Measurements from ENCODE around the gene OR52R1. TPM values are rescaled to one million over a fixed set of nuclear protein-coding genes. Genes with fewer than 3 reads are reported as not detected.

The OR52R1 gene
- total RNA-seq = not detected in 2 replicates

GRCh38 chr11:4804280-4804679, at the start of gene OR52R1:
Gene OR52R1 (minus strand): TSS chr11:4804380. CDS start chr11:4804380, 0 bp downstream.

DNA sequence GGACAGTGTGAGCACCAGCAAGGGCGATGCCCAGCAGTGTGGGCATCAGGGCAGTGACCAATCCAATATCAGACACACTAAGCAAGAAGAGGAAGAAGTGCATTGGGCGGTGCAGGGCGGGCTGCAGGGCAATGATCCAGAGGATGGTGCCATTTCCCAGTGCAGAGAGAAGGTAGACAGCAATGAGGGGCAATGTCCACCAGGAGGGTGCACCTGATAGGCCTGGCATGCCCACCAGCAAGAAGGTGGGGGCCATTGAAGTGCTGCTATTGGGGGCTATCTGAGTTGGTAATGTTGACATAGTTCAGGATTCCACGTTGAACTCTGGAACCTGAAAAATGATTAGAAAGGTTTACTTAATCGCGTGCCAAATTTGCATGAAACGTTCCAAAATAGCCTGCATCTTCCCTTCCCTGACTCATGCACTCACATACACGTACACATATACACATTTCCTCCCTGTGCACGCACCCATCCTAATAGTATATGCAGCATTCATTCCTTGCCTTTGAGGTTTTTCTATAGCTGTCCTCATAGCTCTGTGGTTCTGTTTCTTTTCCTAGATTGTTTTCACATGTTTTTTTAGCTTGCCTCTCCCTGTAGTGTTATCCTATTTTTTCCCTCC, 44.8 kb upstream of the OR52R1 start, which contains the start of gene OR51S1:
Gene OR51S1, minus strand, starts transcription at position 301 of the 625 bp plus-strand sequence. Its CDS starts 0 bp downstream, at position 301.

DNA sequence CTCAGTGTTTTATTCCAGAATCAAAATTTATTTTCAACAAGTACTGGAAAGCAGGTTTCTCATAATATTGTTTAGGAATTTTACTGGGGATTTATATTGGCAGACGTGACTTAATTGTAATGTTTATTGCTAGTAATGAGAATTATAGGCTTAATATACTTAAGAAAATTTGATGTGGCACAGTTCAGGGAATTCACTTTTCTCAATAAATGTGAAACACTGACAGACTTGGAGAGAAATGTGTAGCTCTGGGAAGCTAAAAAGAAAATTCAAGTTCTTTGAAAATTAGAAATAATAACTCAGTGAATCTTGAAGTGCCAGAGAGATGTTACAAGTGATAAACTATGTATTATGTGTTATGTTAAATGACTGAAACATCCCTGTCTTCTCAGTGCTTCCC, 16.8 kb upstream of the OR52R1 start, which contains the start of gene OR51F2:
Gene OR51F2, plus strand, starts transcription at position 301 of the 400 bp plus-strand sequence. CDS start 101 bp downstream, outside the sequence.

DNA sequence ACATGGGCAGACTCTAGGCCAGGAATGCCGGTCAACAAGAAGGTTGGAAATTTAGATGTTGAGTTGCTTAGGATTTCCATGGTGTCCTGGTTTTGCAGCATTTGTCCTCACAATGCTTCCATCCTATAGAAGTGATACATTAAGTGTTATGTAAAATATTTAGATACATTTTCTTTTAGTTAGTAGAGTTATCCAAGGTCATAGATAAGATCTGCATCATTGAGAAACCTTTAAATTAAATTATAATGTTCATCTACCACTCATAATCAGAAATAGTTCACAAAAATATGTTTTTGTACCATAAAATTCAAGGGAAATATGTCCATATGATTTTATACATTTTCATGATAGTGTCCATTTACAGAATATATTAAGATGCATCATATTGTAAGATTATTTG, 34.3 kb downstream of the OR52R1 start, which contains the start of gene OR51F1:
Gene OR51F1, minus strand, starts transcription at position 101 of the 400 bp plus-strand sequence. Its CDS starts 0 bp downstream, at position 101.

Other genes starting within 250 kb of the OR52R1 start
- gene OR52I2, start 222.6 kb downstream of the OR52R1 start, total RNA-seq = not detected in 2 replicates
- not detected in 2 replicates for gene OR52I1, start 210.3 kb downstream of the OR52R1 start, total RNA-seq
- 7.7 and 11.0 TPM in 2 replicates for gene TRIM68, start 196.1 kb downstream of the OR52R1 start, total RNA-seq
- not detected in 2 replicates for gene OR51D1, start 166.9 kb downstream of the OR52R1 start, total RNA-seq
- gene OR51E1, start 160.4 kb downstream of the OR52R1 start, total RNA-seq = not detected in 2 replicates
- gene OR51E2, start 106.5 kb downstream of the OR52R1 start, total RNA-seq = 0.19 and 0.56 TPM in 2 replicates
- gene MMP26, start 99.6 kb downstream of the OR52R1 start, total RNA-seq = not detected in 2 replicates
- not detected in 2 replicates for gene OR51F1, start 34.4 kb downstream of the OR52R1 start, total RNA-seq
- not detected in 2 replicates for gene OR51F2, start 16.9 kb upstream of the OR52R1 start, total RNA-seq
- not detected in 2 replicates for gene OR51S1, start 44.8 kb upstream of the OR52R1 start, total RNA-seq
- gene OR51T1, start 77.5 kb upstream of the OR52R1 start, total RNA-seq = not detected in 2 replicates
- gene OR51A7, start 99.4 kb upstream of the OR52R1 start, total RNA-seq = not detected in 2 replicates
- gene OR51G2, start 115.0 kb upstream of the OR52R1 start, total RNA-seq = not detected in 2 replicates
- not detected in 2 replicates for gene OR51G1, start 120.0 kb upstream of the OR52R1 start, total RNA-seq
- gene OR51A4, start 143.2 kb upstream of the OR52R1 start, total RNA-seq = under 0.01 TPM in 1 of 2 replicates, not detected in the other
- not detected in 2 replicates for gene OR51A2, start 151.3 kb upstream of the OR52R1 start, total RNA-seq
- not detected in 2 replicates for gene OR51L1, start 190.5 kb upstream of the OR52R1 start, total RNA-seq
- gene OR52J3, start 242.1 kb upstream of the OR52R1 start, total RNA-seq = not detected in 2 replicates